Measurements from ENCODE around the gene GLI1. TPM values are rescaled to one million over a fixed set of nuclear protein-coding genes. Genes with fewer than 3 reads are reported as not detected.
"Not testable (repeated sequence)": the region's sequence is repeated elsewhere in the genome, so short reads cannot be mapped to it uniquely, and the experiment has no call there.

GLI1 gene
- total RNA-seq, 1 experiment from 2014 or later: 0.57 TPM

GRCh38 chr12:57485695-57486094 is 26.1 kb downstream of the GLI1 start:
- in situ Hi-C loops (cut with HindIII; ENCODE audit: low pct_unique_long_range_greater_than_20kb, low sequenced_read_pairs): no loop called here
- DNase-seq (ENCODE audit: low read depth): no peak

GRCh38 chr12:57487055-57487596 is 27.5 kb downstream of the GLI1 start:
- no peak for DNase-seq (ENCODE audit: low read depth)
- in situ Hi-C loops (cut with HindIII; ENCODE audit: low pct_unique_long_range_greater_than_20kb, low sequenced_read_pairs): no loop called here

GRCh38 chr12:57487597-57488401 is 28.2 kb downstream of the GLI1 start, which contains the start of gene MARS1:
TSS of gene MARS1 (plus strand) at chr12:57488068. CDS start at chr12:57488091, 23 bp downstream.
- peak; percentile 97 for DNase-seq (ENCODE audit: low read depth)
- in situ Hi-C loops (cut with HindIII; ENCODE audit: low pct_unique_long_range_greater_than_20kb, low sequenced_read_pairs): no loop called here

DNA sequence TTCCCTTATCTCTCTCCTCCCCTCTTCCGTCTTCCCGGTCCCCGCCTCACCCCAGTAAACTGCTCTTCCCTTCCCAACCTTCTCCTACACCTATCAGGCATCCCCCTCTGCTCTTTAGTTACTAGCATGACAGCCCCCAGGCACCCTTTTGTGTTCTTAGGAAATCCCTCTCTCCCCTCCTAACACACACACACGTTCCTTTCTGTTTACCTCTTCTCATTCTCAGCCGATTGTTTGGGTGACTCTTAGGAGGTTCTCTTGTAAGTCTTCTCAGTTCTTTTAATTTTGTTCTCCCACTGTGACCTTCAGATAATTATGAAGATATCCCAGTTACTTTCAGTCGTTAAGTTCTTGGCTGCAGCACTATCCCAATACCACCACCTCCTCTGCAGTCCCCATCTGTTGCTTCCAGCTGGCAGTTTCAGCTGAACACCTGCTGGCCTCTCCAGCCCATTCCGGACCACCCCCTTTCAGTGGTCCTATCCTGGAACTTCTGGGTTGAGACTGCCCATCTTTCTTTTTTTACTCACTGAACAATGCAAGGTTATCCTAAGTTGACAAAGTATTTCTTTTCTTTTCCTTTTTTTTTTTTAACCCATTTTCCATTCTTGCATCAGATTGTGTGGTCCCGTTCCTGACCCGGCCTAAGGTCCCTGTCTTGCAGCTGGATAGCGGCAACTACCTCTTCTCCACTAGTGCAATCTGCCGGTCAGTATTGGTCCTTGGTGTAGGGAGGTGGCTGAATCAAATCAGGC is 29.0 kb downstream of the GLI1 start:
- in situ Hi-C loops (cut with HindIII; ENCODE audit: low pct_unique_long_range_greater_than_20kb, low sequenced_read_pairs): no loop called here

DNA sequence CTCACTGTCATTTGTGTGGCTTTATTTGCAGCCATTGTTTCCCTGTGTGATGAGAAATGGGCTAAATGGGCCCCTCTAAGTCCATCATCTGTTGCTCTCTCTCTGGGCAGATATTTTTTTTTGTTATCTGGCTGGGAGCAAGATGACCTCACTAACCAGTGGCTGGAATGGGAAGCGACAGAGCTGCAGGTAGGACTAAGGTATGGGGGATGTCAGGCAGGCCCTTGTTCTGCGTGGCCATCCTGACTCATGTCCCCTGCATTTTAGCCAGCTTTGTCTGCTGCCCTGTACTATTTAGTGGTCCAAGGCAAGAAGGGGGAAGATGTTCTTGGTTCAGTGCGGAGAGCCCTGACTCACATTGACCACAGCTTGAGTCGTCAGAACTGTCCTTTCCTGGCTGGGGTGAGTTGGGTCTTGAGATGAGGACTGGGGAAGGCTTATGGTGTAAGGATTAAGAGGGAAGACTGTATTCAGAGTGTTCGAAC is 29.6 kb downstream of the GLI1 start:
- in situ Hi-C loops (cut with HindIII; ENCODE audit: low pct_unique_long_range_greater_than_20kb, low sequenced_read_pairs): no loop called here
- DNase-seq (ENCODE audit: low read depth): no peak

More for the DNA sequence above, 29.0 kb downstream of the GLI1 start:
- DNase-seq (ENCODE audit: low read depth): no peak

DNA sequence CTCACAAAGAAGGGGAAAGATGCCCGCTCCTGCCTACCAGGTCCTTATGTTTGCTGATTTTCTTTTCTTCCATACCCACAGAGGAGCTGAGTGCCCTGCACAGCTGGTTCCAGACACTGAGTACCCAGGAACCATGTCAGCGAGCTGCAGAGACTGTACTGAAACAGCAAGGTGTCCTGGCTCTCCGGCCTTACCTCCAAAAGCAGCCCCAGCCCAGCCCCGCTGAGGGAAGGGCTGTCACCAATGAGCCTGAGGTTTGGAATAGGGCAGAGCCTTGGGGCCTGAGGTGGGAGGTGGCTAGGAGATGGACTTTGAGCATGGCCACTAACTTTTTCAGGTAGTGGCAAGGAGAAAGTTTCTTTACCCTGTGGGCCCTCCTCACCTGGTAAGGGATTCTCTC is 30.5 kb downstream of the GLI1 start:
- DNase-seq (ENCODE audit: low read depth): no peak
- in situ Hi-C loops (cut with HindIII; ENCODE audit: low pct_unique_long_range_greater_than_20kb, low sequenced_read_pairs): no loop called here

- DNase-seq (ENCODE audit: low read depth): peak; percentile 36
- in situ Hi-C loops (cut with HindIII; ENCODE audit: low pct_unique_long_range_greater_than_20kb, low sequenced_read_pairs): no loop called here
These were observed 32.1 kb downstream of the GLI1 start for GRCh38 chr12:57491393-57492280.

DNA sequence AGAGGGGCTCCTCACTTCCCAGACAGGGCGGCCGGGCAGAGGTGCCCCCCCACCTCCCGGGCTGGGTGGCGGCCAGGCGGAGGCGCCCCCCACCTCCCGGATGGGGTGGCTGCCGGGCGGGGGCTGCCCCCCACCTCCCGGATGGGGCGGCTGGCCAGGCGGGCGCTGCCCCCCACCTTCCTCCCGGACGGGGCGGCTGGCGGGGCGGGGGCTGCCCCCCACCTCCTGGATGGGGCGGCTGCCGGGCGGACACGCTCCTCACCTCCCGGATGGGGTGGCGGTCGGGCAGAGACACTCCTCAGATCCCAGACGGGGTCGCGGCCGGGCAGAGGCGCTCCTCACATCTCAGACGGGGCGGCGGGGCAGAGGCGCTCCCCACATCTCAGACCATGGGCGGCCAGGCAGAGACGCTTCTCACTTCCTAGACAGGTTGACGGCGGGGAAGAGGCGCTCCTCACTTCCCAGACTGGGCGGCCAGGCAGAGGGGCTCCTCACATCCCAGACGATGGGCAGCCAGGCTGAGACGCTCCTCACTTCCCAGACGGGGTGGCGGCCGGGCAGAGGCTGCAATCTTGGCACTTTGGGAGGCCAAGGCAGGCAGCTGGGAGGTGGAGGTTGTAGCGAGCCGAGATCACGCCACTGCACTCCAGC is 35.6 kb downstream of the GLI1 start:
- in situ Hi-C loops (cut with HindIII; ENCODE audit: low pct_unique_long_range_greater_than_20kb, low sequenced_read_pairs): not testable (repeated sequence)

DNA sequence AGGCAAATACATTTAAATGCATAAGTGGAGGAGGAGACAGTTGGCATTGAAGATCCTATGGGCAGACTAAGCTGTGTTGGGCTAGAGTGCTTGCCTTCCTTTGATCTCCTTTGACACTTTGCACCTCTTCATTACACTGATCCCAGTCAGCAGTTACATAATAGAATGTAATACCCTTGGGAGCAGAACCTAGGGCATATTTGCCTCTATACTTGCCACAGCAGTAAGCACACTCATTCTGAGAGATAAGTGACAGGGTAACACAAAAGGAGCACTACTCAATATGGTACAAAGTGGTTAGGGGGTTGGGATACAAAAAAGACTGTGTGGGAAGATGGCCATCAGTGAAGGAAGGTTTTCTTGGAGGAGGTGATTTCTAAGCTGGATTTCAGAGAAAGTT is 37.2 kb downstream of the GLI1 start:
- in situ Hi-C loops (cut with HindIII; ENCODE audit: low pct_unique_long_range_greater_than_20kb, low sequenced_read_pairs): no loop called here

More for the DNA sequence above, 35.6 kb downstream of the GLI1 start:
- DNase-seq (ENCODE audit: low read depth): not testable (repeated sequence)

DNA sequence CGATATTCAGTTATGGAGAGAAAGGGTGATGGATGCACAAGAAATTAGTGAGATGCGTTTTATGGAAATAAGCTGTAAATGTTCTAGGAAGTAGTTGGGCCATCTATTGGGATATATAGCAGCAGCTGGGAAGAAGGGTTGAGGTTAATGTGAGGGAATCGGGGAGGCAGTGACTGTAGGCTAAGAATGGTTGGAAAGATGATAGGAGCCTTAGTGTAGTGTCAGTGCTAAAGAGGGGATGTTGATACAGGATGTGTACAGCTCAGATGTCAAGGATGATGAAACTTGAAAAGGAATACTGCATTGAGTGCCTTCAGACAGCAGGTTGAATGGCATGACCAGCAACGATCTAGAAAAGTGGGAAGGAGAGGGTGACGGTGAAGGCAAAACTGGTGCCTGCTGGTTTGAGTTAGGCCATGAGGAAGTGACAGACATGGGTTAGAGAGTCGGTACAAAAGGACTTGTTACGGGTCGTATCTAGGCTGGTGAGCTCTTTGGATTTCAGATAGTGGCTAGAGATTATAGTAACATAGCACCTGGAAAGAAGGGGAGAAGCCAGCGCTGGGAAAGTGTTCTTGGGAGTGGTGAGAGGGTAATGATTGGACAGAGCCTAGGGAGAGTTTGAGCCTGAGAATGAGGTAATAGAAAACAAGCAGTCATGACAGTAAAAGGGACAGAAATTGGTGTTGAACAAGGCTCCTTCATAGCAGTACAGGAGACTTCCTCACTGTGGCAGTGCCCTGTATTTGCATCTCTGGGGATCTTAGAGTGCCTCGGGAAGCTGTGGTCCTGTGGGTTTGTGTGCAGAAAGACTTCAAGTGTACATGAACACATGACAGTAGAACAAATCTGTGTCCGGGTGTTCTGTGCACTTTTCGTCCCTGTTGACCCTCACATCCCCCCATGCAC is 37.9 kb downstream of the GLI1 start:
- DNase-seq (ENCODE audit: low read depth): no peak
- in situ Hi-C loops (cut with HindIII; ENCODE audit: low pct_unique_long_range_greater_than_20kb, low sequenced_read_pairs): no loop called here

More for the DNA sequence above, 37.2 kb downstream of the GLI1 start:
- no peak for DNase-seq (ENCODE audit: low read depth)

- no peak for DNase-seq (ENCODE audit: low read depth)
- in situ Hi-C loops (cut with HindIII; ENCODE audit: low pct_unique_long_range_greater_than_20kb, low sequenced_read_pairs): no loop called here
These were observed 38.5 kb downstream of the GLI1 start for GRCh38 chr12:57498132-57498502.

GRCh38 chr12:57498571-57498970 is 39.0 kb downstream of the GLI1 start:
- in situ Hi-C loops (cut with HindIII; ENCODE audit: low pct_unique_long_range_greater_than_20kb, low sequenced_read_pairs): no loop called here
- no peak for DNase-seq (ENCODE audit: low read depth)

GRCh38 chr12:57500213-57500612 is 40.6 kb downstream of the GLI1 start:
- no peak for DNase-seq (ENCODE audit: low read depth)
- in situ Hi-C loops (cut with HindIII; ENCODE audit: low pct_unique_long_range_greater_than_20kb, low sequenced_read_pairs): no loop called here

- in situ Hi-C loops (cut with HindIII; ENCODE audit: low pct_unique_long_range_greater_than_20kb, low sequenced_read_pairs); DNase-seq (ENCODE audit: low read depth): not testable (repeated sequence)
These were observed 42.9 kb downstream of the GLI1 start for GRCh38 chr12:57502311-57502969.

DNA sequence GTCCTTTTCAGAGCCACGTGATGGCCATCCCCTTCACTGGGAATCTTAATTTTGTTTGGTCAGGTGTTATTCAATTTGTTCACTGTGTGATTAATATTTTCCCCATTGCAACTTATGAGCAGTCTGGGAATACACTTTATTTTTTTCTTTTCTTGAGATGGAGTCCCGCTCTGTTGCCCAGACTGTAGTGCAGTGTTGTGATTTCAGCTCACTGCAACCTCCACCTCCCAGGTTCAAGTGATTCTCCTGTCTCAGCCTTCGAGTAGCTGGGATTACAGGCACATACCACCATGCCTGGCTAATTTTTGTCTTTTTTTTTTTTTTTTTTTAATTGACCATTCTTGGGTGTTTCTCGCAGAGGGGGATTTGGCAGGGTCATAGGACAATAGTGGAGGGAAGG is 47.0 kb downstream of the GLI1 start:
- in situ Hi-C loops (cut with HindIII; ENCODE audit: low pct_unique_long_range_greater_than_20kb, low sequenced_read_pairs); DNase-seq (ENCODE audit: low read depth): not testable (repeated sequence)

- DNase-seq (ENCODE audit: low read depth); in situ Hi-C loops (cut with HindIII; ENCODE audit: low pct_unique_long_range_greater_than_20kb, low sequenced_read_pairs): not testable (repeated sequence)
These were observed 48.2 kb downstream of the GLI1 start for GRCh38 chr12:57507796-57508195.

Measured in Caki2 (cell line).